NCI-H1436 treated with DMSO at 0.1 percent for 48 hours (cell line): ENCODE data around the gene RLN3.

Experiments
- DNase-seq: peaks from one replicate; lab custom pipeline; 2025; lab: John Stamatoyannopoulos, UW

RLN3 gene, protein sequence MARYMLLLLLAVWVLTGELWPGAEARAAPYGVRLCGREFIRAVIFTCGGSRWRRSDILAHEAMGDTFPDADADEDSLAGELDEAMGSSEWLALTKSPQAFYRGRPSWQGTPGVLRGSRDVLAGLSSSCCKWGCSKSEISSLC

DNA sequence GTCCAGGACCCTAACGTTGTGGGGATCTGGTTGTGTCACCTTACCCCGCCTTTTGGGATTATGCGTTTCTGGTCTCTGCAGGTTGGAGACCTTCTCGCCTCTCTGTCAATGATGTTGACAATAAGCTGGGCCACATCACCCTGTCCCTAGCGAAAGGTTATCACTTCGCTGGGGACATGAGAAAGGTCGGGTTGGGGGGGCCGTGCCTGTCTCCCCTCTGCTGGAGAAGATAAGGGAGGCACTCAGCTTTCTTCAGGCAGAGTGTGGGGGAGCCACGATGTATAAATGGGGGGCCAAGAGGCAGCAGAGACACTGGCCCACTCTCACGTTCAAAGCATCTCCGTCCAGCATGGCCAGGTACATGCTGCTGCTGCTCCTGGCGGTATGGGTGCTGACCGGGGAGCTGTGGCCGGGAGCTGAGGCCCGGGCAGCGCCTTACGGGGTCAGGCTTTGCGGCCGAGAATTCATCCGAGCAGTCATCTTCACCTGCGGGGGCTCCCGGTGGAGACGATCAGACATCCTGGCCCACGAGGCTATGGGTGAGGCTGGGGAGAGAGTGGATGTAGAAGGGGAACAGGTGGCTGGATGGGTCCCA lies at the start of gene RLN3:
Gene RLN3 (plus strand): TSS at position 293 of the 595 bp plus-strand sequence. CDS start 57 bp downstream, at position 350.
- no peak for DNase-seq

DNA sequence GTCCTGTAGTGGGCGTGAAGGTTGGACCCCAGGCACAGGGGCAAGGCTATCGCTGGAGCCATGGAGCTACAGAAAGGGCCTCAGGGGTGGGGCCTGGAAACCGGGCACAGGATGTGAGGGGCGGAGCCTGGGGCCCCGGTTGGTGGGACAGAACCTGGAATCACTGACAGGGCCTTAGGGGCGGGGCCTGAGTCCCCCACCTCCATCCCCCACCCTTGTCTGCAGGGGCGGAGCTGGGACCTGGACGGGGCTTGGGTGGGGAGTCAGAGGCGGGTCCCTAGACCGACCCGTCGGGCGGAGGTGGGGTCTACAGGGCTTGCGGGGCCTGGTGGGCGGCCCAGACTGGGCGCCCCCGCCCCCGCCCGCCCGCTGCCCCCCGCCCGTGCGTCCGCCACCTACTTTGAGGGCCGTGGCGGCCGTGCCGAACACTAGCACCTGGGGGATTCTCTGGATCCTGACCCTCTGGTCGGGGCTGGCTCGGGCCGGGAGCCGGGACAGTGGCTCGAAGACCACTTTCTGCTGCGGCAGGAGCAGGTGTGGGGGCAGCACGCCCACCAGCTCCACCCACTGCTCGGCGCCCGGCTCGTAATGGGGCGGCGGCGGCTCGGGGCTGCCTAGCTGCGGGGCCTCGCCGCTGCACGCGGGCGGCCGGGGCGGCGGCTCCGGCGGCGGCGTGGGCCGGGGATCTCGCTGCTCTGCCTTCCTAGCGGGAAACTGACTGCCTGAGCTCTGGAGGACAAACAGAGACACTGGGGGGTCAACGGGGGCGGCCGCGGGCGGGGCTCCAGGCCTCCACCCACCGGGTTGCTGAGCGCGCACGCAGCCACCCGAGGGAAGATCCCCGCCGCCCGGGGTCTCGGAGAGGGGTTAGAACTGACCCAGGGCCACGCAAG lies 49.4 kb upstream of the RLN3 start:
- DNase-seq = no peak

- no peak for DNase-seq
Observed at GRCh38 chr19:13979244-13979615, 48.7 kb upstream of the RLN3 start.

DNA sequence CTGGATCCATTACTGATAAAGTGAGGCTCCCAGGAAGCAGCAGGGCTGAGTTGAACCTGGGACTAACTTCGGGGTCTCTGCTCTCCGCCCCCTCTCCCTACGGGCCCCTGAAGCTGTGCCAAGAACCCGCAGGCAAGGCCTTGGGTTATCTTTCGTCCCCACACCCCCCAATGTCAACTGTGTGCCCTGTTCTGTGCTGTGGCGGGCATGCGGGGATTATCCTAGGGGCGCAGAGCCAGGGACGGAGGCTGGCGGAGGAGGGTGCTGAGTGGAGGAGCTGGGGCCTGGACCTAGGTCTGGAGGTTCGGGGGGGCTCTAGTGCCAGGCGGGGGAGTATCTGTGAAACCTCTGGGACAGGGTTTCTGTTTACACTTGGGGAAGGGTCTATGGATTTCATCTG lies 48.3 kb upstream of the RLN3 start:
- no peak for DNase-seq

GRCh38 chr19:13980340-13980739 lies 47.6 kb upstream of the RLN3 start:
- no peak for DNase-seq

DNA sequence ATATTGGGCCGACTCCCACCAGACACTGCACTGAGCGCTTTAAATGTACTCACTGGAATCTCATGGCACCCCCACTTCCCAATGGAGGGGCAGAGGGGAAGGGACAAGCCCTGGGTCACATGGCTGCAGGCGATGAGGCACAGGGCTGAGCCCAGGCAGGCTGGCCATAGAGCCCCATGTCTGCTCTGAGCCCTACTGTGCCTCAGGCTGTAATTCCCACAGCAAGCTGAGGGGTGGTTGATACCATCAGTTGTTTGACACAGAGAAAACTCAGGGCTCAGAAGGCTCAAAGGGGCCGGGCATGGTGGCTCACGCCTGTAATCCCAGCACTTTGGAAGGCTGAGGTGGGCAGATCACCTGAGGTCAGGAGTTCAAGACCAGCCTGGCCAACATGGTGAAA lies 46.9 kb upstream of the RLN3 start:
- DNase-seq = no peak

- DNase-seq = no peak
Observed at GRCh38 chr19:13981467-13981866, 46.5 kb upstream of the RLN3 start.

DNA sequence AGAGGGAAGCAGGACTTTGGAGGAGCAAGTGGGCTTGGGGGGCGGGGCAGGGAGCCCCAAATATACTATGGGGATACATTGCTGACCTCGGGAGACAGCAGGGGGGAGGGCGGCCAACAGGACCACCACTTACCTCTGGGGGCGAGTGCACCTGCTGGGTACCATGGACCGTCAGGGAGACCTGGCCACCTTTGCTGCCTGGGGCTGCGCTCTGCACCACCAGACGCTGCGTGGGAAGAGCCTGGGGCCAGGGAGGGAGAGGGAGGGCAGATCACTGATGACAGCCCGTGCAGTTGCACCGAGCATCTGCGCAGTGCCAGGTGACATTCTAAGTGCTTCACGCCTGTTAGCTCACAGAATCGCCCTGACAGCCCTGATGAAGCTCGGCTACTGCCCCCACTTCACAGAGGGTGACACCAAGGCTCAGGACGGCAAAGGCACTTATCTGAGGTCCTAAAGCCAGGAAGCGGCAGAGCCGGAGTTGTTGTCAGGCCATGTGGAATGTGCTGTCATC lies 45.9 kb upstream of the RLN3 start:
- no peak for DNase-seq

DNA sequence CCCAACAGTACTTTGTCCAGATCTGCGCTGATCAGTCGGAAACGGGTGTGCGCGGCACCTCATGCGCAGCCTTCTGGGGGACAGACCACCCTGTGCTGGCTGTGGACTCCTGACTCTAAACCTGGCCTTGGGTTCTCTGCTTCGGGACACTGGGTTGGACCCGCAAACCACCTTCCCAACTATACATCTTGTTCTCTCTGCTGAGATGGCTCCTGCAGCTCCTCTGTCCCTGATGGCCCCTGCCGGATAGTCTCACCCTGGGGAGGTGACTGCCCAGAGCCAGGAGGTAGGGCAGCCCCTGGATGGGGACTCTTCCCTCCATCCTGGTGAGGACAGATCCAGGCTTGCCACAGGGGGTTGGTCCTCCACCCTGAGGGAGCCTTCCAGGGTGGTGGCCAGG lies 45.2 kb upstream of the RLN3 start:
- no peak for DNase-seq

- no peak for DNase-seq
Observed at GRCh38 chr19:13983213-13983889, 44.6 kb upstream of the RLN3 start.

DNA sequence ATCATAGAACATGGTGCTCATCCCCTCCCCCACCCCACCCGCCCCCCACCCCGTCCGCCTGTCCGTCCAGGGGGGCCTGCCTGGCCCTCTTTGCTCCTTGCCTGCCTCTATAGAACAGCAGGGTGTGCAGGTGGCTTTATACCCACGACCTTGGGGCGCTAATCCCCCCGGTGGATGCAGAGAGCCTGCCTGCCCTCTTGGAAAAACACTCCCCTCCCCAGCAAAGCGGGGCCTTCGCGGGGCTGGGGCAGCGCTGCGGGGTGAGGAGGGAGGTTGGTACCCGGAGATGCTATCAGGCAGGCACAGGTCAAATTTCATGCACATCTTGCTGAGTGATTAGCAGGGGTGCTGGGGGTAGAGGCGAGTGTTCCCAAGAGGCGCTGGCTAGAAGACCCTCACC lies 43.8 kb upstream of the RLN3 start:
- DNase-seq = no peak

GRCh38 chr19:13984875-13985741 lies 42.8 kb upstream of the RLN3 start:
- no peak for DNase-seq

- peak; percentile 27 for DNase-seq
Observed at GRCh38 chr19:13985771-13986347, 42.1 kb upstream of the RLN3 start.

DNA sequence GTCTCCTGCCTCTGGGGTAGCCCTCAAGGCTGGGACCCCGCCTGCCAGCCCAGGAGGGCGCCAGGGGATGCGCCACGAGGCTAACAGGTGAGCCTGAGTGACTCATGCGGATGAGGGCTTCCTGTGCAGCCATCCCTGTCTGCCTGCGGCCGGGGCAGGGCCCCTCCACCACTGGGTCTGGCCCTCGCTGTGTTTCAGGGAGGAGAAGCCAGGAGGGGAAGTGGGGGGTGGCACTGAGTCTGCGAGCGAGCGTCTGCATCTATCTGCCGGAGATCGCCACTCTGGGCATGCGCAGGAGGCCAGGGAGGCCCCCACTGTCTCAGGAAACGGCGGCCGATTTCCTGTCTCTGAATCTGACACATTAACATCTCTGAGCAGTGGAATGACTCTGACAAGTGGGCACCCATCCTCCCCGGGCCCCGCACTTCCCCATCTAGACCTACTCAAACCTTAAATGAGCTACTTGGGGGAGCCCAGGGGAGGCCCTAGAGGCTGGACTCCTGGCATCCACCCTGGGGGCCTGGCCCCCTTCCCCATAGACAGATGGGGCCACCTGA lies 41.5 kb upstream of the RLN3 start:
- DNase-seq = peak; percentile 31

DNA sequence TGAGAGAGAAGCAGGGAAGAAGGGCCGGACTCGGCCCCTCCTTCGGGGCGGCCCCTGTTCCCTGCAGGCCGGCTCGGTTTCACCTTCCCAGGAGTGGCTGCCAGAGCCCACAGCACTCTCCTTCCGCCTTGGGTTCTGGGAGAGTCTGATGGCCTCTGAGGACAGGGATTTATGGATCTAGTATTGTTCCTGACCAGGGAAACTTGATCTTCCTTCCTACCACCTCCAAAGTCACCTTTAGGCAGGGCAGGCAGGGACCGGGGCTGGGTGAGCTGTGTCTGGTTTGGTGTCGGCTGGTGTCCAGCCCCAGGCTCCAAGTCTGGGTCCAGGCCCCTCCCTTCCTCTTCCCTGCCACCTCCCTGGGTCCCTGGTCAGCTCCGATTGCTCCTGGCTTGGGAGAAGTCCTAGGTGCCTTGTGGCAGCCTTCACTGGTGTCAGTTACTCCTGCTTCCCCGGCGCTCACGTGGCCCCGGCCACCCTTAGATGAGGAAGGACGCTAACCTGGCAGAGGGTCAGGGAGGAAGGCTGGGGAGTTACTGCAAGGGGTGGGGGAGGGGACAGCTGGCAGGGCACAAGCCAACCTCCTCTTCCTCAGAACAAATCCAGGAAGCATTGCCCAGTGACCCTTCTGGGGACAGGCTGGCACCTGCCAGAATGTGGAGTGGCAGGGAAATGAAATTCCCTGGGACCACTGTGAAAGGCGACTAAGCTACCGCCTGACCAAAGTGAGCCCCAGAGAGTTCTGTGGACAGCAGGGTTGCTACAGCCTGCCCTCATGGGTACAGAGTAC lies 40.7 kb upstream of the RLN3 start:
- no peak for DNase-seq

- DNase-seq = no peak
Observed at GRCh38 chr19:13989487-13989886, 38.5 kb upstream of the RLN3 start.

DNA sequence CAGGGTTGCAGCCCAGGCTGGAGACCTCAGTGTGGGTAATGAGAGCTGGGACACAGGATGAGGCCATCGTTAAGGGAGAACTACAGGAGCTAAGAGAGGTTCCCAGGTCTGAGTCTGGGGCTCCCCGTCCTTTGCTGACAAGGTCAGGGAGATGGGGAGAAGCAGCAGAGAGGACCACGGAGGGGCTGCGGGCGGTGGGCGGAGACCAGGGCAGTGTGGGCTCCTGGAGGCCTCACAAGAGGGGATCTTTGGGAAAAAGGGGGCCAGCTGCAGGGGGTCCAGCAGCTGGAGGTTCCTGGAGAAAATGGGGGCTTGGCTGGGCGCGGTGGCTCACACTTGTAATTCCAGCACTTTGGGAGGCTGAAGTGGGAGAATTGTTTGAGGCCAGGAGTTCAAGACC lies 37.9 kb upstream of the RLN3 start:
- no peak for DNase-seq

GRCh38 chr19:13992025-13992424 lies 35.9 kb upstream of the RLN3 start:
- DNase-seq = no peak

GRCh38 chr19:13993590-13994300 lies 34.2 kb upstream of the RLN3 start:
- DNase-seq = no peak
